ENCODE data around the gene FPR2.
"Not testable (repeated sequence)": the region's sequence is repeated elsewhere in the genome, so short reads cannot be mapped to it uniquely, and the experiment has no call there.

DNA sequence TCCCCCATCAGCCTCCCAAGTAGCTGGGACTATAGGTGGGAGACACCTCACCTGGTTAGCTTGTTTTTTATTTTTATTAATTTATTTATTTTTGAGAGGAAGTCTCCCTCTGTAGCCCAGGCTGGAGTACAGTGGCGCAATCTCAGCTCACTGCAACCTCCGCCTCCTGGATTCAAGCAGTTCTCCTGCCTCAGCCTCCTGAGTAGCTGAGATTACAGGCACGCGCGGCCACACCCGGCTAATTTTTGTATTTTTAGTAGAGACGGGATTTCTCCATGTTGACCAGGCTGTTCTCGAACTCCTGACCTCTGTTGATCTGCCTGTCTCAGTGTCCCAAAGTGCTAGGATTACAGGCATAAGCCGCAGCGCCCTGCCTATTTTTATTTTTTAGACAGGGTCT is 22.5 kb upstream of the FPR2 start:
- TF ChIP-seq CTCF (IDR thresholded peaks at IDR 0.05); ZFX (IDR thresholded peaks at IDR 0.05; ENCODE audit: borderline replicate concordance): not testable (repeated sequence)
